ENCODE measurements around the gene APPBP2.

APPBP2 gene

DNA sequence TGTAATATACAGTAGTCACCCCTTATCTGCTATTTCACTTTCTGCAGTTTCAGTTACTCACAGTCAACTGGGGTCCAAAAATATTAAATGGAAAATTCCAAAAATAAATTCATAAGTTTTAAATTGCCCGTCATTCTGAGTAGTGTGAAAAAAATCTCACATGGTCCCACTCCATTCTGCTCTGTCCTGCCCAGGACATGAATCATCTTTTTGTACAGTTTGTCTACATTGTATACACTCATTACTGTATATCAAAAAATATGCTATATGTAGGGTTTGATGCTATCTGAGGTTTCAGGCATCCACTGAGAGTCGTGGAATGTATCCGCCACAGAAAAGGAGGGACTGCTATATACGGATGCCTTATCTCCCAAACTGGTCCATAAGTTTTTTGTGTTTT is 16.0 kb upstream of the APPBP2 start:
- Mint-ChIP-seq H3K4me3 (no peak overlapping the region), H3K27me3 (no peaks in the 10 kb centered on the region), H3K4me1 (no peaks in the 10 kb centered on the region), H3K27ac (no peak overlapping the region), H3K9me3 (no peaks in the 10 kb centered on the region), H3K36me3 (no peaks in the 10 kb centered on the region)
- no peak for ATAC-seq

DNA sequence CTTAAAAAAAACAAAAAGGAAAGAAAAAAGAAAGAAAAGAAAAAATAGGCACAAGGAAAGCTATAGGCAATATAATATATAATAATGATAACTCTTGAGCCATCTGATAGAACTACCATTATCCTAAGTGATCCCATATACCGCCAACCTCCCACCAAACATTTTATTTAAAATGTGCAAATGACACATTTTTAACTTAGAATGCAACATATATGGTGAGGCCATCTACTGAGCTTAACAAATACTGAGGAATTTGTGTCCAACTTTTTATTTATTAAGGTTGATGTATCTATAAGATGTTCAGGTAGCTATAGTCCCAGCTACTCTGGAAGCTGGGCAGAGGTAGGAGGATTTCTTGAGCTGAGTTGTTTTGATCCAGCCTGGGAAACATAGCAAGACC is 14.4 kb upstream of the APPBP2 start:
- Mint-ChIP-seq H3K4me3 (no peak overlapping the region), H3K4me1 (no peaks in the 10 kb centered on the region), H3K9me3 (no peaks in the 10 kb centered on the region), H3K27me3 (no peaks in the 10 kb centered on the region), H3K36me3 (no peaks in the 10 kb centered on the region), H3K27ac (no peak overlapping the region)
- ATAC-seq, result no peak

GRCh38 chr17:60539807-60540206 is 13.8 kb upstream of the APPBP2 start:
- no peak for ATAC-seq
- no peaks in the 10 kb centered on the region for H3K9me3 Mint-ChIP-seq
- H3K27ac Mint-ChIP-seq, result no peak overlapping the region
- no peaks in the 10 kb centered on the region for H3K4me1 Mint-ChIP-seq
- no peaks in the 10 kb centered on the region for H3K36me3 Mint-ChIP-seq
- no peaks in the 10 kb centered on the region for H3K27me3 Mint-ChIP-seq
- no peak overlapping the region for H3K4me3 Mint-ChIP-seq

DNA sequence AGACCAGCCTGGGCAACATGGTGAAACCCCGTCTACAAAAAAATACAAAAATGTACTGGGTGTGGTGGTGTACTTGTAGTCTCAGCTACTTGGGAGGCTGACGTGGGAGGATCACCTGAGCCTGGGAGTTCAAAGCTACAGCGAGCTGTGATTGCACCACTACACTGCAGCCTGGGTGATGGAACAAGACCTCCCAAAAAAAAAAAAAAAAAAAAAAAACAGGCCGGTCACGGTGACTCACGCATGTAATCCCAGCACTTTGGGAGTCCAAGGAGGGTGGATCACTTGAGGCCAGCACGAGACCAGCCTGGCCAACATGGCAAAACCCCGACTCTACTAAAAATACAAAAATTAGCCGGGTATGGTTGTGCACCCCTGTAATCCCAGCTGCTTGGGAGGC is 12.7 kb upstream of the APPBP2 start:
- Mint-ChIP-seq H3K27ac (no peak overlapping the region), H3K4me1 (no peaks in the 10 kb centered on the region), H3K9me3 (no peaks in the 10 kb centered on the region), H3K36me3 (no peaks in the 10 kb centered on the region), H3K27me3 (no peaks in the 10 kb centered on the region), H3K4me3 (no peak overlapping the region)
- ATAC-seq, result no peak

GRCh38 chr17:60535382-60536279 is 9.6 kb upstream of the APPBP2 start:
- no peak for ATAC-seq
- Mint-ChIP-seq H3K36me3 (no peaks in the 10 kb centered on the region), H3K4me3 (no peak overlapping the region), H3K9me3 (no peaks in the 10 kb centered on the region), H3K27ac (no peak overlapping the region), H3K27me3 (no peaks in the 10 kb centered on the region), H3K4me1 (no peaks in the 10 kb centered on the region)

GRCh38 chr17:60534613-60535157 is 8.6 kb upstream of the APPBP2 start:
- Mint-ChIP-seq H3K4me1 (no peaks in the 10 kb centered on the region), H3K4me3 (no peak overlapping the region), H3K9me3 (no peaks in the 10 kb centered on the region), H3K27me3 (no peaks in the 10 kb centered on the region), H3K36me3 (no peaks in the 10 kb centered on the region), H3K27ac (no peak overlapping the region)
- no peak for ATAC-seq

DNA sequence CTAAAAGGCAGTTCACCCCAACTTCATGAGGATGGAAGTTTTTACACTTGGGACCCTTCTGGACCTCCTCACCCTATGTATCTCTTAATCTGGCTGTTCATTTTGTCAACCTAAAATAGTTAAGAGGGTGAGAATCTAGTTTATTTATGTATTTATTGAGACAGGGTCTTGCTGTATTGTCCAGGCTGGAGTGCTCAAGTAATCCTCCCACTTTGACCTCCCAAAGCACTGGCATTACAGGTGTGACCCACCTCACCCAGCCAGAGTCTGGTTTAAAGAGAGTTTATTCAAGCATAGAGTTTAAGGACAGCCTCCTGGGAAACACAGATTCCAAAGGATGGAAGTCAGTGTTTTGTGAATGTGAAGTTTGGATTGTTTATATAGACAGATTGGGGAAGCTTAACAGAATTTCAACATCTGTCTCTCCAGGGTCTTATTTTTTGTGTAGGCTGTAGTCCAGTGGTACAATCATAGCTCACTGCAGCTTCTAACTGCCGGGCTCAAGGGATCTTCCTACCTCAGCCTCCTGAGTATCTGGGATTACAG is 8.0 kb upstream of the APPBP2 start:
- ATAC-seq, result no peak
- no peak overlapping the region for H3K4me3 Mint-ChIP-seq
- no peak overlapping the region for H3K27ac Mint-ChIP-seq
- no peaks in the 10 kb centered on the region for H3K36me3 Mint-ChIP-seq
- H3K27me3 Mint-ChIP-seq, result no peaks in the 10 kb centered on the region
- H3K4me1 Mint-ChIP-seq, result no peaks in the 10 kb centered on the region
- no peaks in the 10 kb centered on the region for H3K9me3 Mint-ChIP-seq

GRCh38 chr17:60529806-60530205 is 3.8 kb upstream of the APPBP2 start:
- no peaks in the 10 kb centered on the region for H3K36me3 Mint-ChIP-seq
- no peak overlapping the region for H3K4me3 Mint-ChIP-seq
- no peak for ATAC-seq
- H3K27ac Mint-ChIP-seq, result no peak overlapping the region
- no peaks in the 10 kb centered on the region for H3K27me3 Mint-ChIP-seq
- no peaks in the 10 kb centered on the region for H3K9me3 Mint-ChIP-seq
- H3K4me1 Mint-ChIP-seq, result peaks cover 8% of the 10 kb centered on the region

DNA sequence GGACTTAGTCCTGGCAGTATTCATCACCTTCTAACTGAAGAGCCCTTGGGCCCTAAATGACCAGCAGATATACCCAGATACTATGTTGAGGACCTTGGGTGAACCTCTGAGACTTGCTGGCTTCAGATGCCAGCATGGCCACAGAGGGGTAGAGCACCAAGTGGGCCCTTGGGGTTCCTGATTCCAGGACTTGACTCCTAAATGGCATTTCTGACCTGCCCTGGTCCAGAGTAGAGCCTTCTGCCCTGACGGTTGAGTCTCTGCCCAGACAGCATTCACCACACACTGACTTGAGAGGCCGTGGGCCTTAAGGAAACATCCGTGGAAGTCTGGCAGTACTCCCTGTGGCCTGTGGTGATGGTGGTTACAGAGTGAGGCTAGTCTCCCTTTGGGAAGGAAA is 2.8 kb upstream of the APPBP2 start:
- no peak for ATAC-seq
- Mint-ChIP-seq H3K27me3 (no peaks in the 10 kb centered on the region), H3K9me3 (no peaks in the 10 kb centered on the region), H3K36me3 (no peaks in the 10 kb centered on the region), H3K27ac (no peak overlapping the region), H3K4me1 (peaks cover 17% of the 10 kb centered on the region), H3K4me3 (no peak overlapping the region)

- Mint-ChIP-seq H3K27me3 (no peaks in the 10 kb centered on the region), H3K4me1 (peaks cover 25% of the 10 kb centered on the region), H3K36me3 (no peaks in the 10 kb centered on the region), H3K4me3 (no peak overlapping the region), H3K9me3 (no peaks in the 10 kb centered on the region), H3K27ac (no peak overlapping the region)
- ATAC-seq, result no peak
Measured at GRCh38 chr17:60527701-60528100, 1.7 kb upstream of the APPBP2 start.

DNA sequence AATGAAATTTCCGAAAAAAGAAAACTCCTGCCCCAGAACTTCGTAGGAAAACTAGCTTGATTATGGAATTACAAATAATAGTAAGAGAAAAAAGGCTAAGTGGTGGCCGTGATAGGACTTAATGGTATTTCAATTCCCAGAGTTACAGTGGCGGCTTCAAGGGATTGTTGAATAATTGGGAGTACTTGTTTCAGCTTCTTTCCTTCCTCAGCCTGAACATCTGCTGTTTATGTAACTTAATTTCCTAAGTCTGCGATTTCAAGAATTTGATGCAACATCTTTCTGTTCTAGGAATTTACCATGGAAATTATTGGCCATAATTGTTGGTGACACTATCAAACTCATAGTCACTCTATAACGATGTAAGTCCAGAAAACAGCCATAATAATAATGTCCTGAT is 684 bp upstream of the APPBP2 start:
- peaks cover 35% of the 10 kb centered on the region for H3K4me1 Mint-ChIP-seq
- ATAC-seq, result no peak
- H3K27me3 Mint-ChIP-seq, result no peaks in the 10 kb centered on the region
- H3K4me3 Mint-ChIP-seq, result peak overlapping the region; percentile 96
- no peaks in the 10 kb centered on the region for H3K36me3 Mint-ChIP-seq
- peak overlapping the region; percentile 98 for H3K27ac Mint-ChIP-seq
- no peaks in the 10 kb centered on the region for H3K9me3 Mint-ChIP-seq

GRCh38 chr17:60525328-60525684 is 736 bp downstream of the APPBP2 start:
- no peak for ATAC-seq
- no peaks in the 10 kb centered on the region for H3K9me3 Mint-ChIP-seq
- peaks cover 45% of the 10 kb centered on the region for H3K4me1 Mint-ChIP-seq
- peaks cover 6% of the 10 kb centered on the region for H3K36me3 Mint-ChIP-seq
- no peaks in the 10 kb centered on the region for H3K27me3 Mint-ChIP-seq
- H3K4me3 Mint-ChIP-seq, result peak overlapping the region; percentile 96
- H3K27ac Mint-ChIP-seq, result peak overlapping the region; percentile 98

GRCh38 chr17:60524463-60525327 is 1.3 kb downstream of the APPBP2 start:
- Mint-ChIP-seq H3K27me3 (no peaks in the 10 kb centered on the region), H3K27ac (peak overlapping the region; percentile 98), H3K36me3 (peaks cover 6% of the 10 kb centered on the region), H3K4me3 (peak overlapping the region; percentile 96), H3K9me3 (no peaks in the 10 kb centered on the region), H3K4me1 (peaks cover 45% of the 10 kb centered on the region)
- ATAC-seq, result no peak

DNA sequence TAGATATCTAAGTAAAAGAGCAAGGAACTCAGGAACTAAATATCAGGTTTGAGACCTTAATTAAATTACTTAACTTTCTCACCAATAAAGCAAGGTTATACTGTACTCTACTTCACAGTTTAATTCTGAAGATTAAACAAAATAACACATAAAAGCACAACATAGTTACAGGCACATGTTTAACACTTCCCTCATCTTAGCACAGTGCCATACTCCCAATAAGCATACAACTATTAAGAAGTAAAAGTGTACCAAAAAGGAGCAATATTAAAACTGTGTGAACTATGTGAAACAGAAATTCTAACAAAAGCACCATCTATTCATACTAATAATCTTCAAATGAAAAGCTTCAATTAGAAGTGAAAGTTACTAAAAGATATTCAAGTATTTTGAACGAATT is 2.2 kb downstream of the APPBP2 start:
- Mint-ChIP-seq H3K4me1 (peaks cover 45% of the 10 kb centered on the region), H3K27me3 (no peaks in the 10 kb centered on the region), H3K36me3 (peaks cover 6% of the 10 kb centered on the region), H3K27ac (no peak overlapping the region), H3K4me3 (no peak overlapping the region), H3K9me3 (no peaks in the 10 kb centered on the region)
- no peak for ATAC-seq

DNA sequence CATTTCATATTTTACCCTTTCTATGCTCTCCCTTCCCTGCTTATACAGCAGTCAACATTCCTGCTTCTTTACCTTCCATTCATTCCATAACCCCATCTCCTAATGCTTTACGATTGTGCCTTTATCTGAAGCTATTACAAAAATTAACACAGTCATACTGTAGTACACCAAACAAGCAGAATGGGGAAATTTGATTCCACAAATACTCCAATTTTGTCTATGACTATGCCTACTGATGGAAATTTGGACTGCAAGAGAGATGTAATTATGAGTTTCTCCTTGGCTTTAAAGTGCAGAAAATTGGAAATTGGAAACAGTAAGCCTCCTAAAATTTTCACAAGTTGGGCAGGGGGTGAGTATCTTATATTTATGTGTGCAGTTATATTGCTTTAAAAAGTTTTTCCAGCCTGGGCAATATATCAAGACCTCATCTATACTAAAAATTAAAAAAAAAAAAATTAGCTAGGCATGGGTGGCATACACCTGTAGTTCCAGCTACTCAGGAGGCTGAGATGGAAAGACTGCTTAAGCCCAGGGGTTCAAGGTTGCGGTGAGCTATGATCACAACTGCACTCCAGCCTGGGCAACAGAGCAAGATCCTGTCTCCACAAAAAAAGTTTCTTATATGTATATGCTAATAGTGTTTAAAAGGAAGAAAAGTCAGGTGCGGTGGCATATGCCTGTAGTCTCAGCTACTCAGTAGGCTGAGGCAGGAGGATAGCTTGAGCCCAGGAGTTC is 3.0 kb downstream of the APPBP2 start:
- no peaks in the 10 kb centered on the region for H3K9me3 Mint-ChIP-seq
- H3K36me3 Mint-ChIP-seq, result peaks cover 7% of the 10 kb centered on the region
- peaks cover 46% of the 10 kb centered on the region for H3K4me1 Mint-ChIP-seq
- H3K27ac Mint-ChIP-seq, result no peak overlapping the region
- no peak overlapping the region for H3K4me3 Mint-ChIP-seq
- H3K27me3 Mint-ChIP-seq, result no peaks in the 10 kb centered on the region
- ATAC-seq, result no peak
